Liver (tissue), 9 donors: ENCODE data around the gene LPP. TPM values are rescaled to one million over a fixed set of nuclear protein-coding genes. Genes with fewer than 3 reads are reported as not detected.

Experiments used
- DNase-seq: peaks from one replicate; pipeline ENCODE4 v3.0.0-alpha.2; 2017; ENCODE audit warnings: low spot score
- H3K27ac ChIP-seq, 2 donors: one replicate each; pipeline ENCODE4 v1.7.0; 2013; ENCODE audit warnings: inconsistent platforms in 2 of 2, low read length in 2 of 2, control low read depth in 1 of 2, low read depth in 1 of 2, mild to moderate bottlenecking in 1 of 2
- H3K27me3 ChIP-seq, 4 donors: one replicate each; pipeline versions ENCODE4 v1.6.1 to v1.7.0; 2013; ENCODE audit warnings: low read length in 3 of 4, inconsistent platforms in 1 of 4, mild to moderate bottlenecking in 1 of 4, moderate library complexity in 1 of 4; ENCODE audit not compliant: control insufficient read depth in 4 of 4, insufficient read depth in 4 of 4
- H3K36me3 ChIP-seq, 4 donors: one replicate each; pipeline versions ENCODE4 v1.6.1 to v1.7.0; 2013; ENCODE audit warnings: low read length in 3 of 4, mild to moderate bottlenecking in 3 of 4, low read depth in 1 of 4, moderate library complexity in 1 of 4; ENCODE audit not compliant: control insufficient read depth in 4 of 4, insufficient read depth in 3 of 4
- H3K4me1 ChIP-seq, 4 donors: one replicate each; pipeline versions ENCODE4 v1.6.1 to v1.7.0; 2013; ENCODE audit warnings: low read length in 3 of 4, mild to moderate bottlenecking in 3 of 4, moderate library complexity in 1 of 4; ENCODE audit not compliant: control insufficient read depth in 4 of 4, insufficient read depth in 4 of 4
- H3K4me3 ChIP-seq, 3 donors: one replicate each; pipeline versions ENCODE4 v1.6.1 to v1.7.0; 2013; ENCODE audit warnings: low read length in 3 of 3, control low read depth in 1 of 3, low read depth in 1 of 3, mild to moderate bottlenecking in 1 of 3
- H3K9ac ChIP-seq, 2 donors: one replicate each; pipeline ENCODE4 v1.7.0; 2013; ENCODE audit warnings: low read length in 2 of 2, mild to moderate bottlenecking in 2 of 2, moderate library complexity in 2 of 2, control low read depth in 1 of 2, low read depth in 1 of 2
- H3K9me3 ChIP-seq, 4 donors: one replicate each; pipeline versions ENCODE4 v1.6.1 to v1.7.0; 2013; ENCODE audit warnings: low read length in 3 of 4; ENCODE audit not compliant: control insufficient read depth in 4 of 4
- ATF3 ChIP-seq: IDR thresholded peaks from 2 replicates; pipeline ENCODE4 v1.6.1; 2016; ENCODE audit warnings: antibody characterized with exemption
- CTCF ChIP-seq: fragments of 150-350 bp; IDR thresholded peaks from 2 replicates; pipeline ENCODE4 v1.5.1; 2017; ENCODE audit warnings: improper control_type of control experiment, low read depth, low read length; ENCODE audit not compliant: missing input control
- EGR1 ChIP-seq, 2 donors: IDR thresholded peaks; 2 replicates each; pipeline ENCODE4 v1.6.1; 2016 to 2018; ENCODE audit warnings: antibody characterized with exemption in 2 of 2, low read depth in 2 of 2
- FOXA1 ChIP-seq: IDR thresholded peaks from 2 replicates; pipeline ENCODE4 v1.6.1; 2016; ENCODE audit warnings: antibody characterized with exemption
- FOXA2 ChIP-seq: IDR thresholded peaks from 2 replicates; pipeline ENCODE4 v1.6.1; 2016; ENCODE audit warnings: antibody characterized with exemption
- GABPA ChIP-seq, 2 donors: IDR thresholded peaks in 1 of 2; conservative IDR thresholded peaks in 1 of 2; 2 replicates each; pipeline ENCODE4 v1.6.1; 2016; ENCODE audit warnings: antibody characterized with exemption in 2 of 2, mild to moderate bottlenecking in 1 of 2, moderate library complexity in 1 of 2
- HNF4A ChIP-seq, 2 donors: conservative IDR thresholded peaks; 2 replicates each; pipeline ENCODE4 v1.6.1; 2016; ENCODE audit warnings: antibody characterized with exemption in 2 of 2, mild to moderate bottlenecking in 2 of 2
- HNF4G ChIP-seq: IDR thresholded peaks from 2 replicates; pipeline ENCODE4 v1.6.1; 2016; ENCODE audit warnings: antibody characterized with exemption
- JUND ChIP-seq, 2 donors: IDR thresholded peaks; 2 replicates each; pipeline ENCODE4 v1.6.1; 2016; ENCODE audit warnings: antibody characterized with exemption in 2 of 2
- MAX ChIP-seq: IDR thresholded peaks from 2 replicates; pipeline ENCODE4 v1.6.1; 2016; ENCODE audit warnings: antibody characterized with exemption
- NR2F2 ChIP-seq: IDR thresholded peaks from 2 replicates; pipeline ENCODE4 v1.6.1; 2016; ENCODE audit warnings: antibody characterized with exemption
- RAD21 ChIP-seq, 2 donors: IDR thresholded peaks; 2 replicates each; pipeline ENCODE4 v1.6.1; 2016; ENCODE audit warnings: antibody characterized with exemption in 2 of 2, mild to moderate bottlenecking in 2 of 2
- RXRA ChIP-seq, 2 donors: IDR thresholded peaks; 2 replicates each; pipeline ENCODE4 v1.6.1; 2017 to 2018; ENCODE audit warnings: antibody characterized with exemption in 2 of 2, mild to moderate bottlenecking in 1 of 2
- SP1 ChIP-seq: IDR thresholded peaks from 2 replicates; pipeline ENCODE4 v1.6.1; 2018; ENCODE audit warnings: antibody characterized with exemption, mild to moderate bottlenecking
- TAF1 ChIP-seq: conservative IDR thresholded peaks from 2 replicates; pipeline ENCODE4 v1.6.1; 2016; ENCODE audit warnings: antibody characterized with exemption, mild to moderate bottlenecking
- YY1 ChIP-seq: IDR thresholded peaks from 2 replicates; pipeline ENCODE4 v1.6.1; 2016; ENCODE audit warnings: antibody characterized with exemption, mild to moderate bottlenecking
- WGBS: extraction: QIAGEN DNeasy Blood & Tissue Kit; methylation state at CpG from one replicate; pipeline ENCODE4 v1.1.7; 2013; 5-methylcytosine and 5-hydroxymethylcytosine counted together
- polyA plus RNA-seq, 2 donors: library from polyadenylated mRNA; stranded (reverse) in 1 of 2; unstranded in 1 of 2; fragments of 200-250 nt in 1 of 2; fragments of >200 nt in 1 of 2; fragmentation: Nextera tagmentation in 1 of 2; extraction: Ambion mirVana in 1 of 2; gene quantifications; one replicate each; pipeline versions ENCODE4 v1.2.1 to v1.2.3, GENCODE V29; 2013 to 2015
- total RNA-seq, 2 donors: library from RNA; depleted of rRNA; stranded (reverse); fragments of >200 nt; gene quantifications; one replicate each; pipeline ENCODE4 v1.2.3, GENCODE V29; 2014
- TF ChIP-seq, protein P1 (sequence below): IDR thresholded peaks from 2 replicates; pipeline ENCODE4 v1.6.1; 2016; ENCODE audit warnings: antibody characterized with exemption, mild to moderate bottlenecking
- TF ChIP-seq, protein P2 (sequence below): IDR thresholded peaks from 2 replicates; pipeline ENCODE4 v1.6.1; 2016; ENCODE audit warnings: antibody characterized with exemption
- donor health status: healthy.
- donor health status: healthy.
- donor health status: healthy.
- donor health status: healthy.
- donor health status: healthy.

Gene LPP
- total and polyA plus RNA-seq, 4 donors = 3.3 to 53.7 (median 28.2) TPM

DNA sequence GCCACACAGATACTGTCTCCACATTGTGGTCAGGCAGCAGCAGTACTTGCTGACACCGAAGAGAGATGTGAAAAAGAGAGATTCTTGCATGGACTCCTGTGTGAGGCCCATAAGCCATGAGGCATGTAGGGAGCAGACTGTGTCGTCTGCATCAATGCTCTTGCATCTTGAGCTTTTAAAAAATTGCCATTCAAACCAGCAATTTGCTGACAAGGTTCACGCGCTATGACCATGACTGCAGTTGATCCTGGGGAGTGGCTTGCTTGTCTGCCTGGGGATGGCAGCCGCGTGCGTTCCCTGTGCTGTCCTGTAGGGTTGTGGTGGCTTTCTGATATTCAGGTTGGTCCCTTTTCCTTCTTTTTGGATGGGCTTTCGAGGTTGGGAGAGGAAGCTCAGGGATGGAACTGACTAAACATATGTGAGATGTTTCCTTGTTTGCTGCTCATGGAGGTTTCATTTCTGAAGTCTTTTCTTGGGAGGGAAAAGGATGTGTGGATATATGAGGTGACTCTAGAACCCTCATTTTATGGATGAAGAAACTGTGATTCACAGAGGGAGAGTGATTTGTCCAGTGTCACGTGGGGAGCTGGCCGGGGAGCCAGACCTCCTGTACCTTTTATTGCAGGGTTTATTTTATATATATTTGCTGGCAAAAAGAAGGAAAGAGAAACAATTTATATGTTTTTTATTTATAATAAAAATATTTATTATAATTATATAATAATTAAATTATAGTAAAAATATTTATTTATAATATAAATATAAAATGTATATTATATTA lies 48.6 kb downstream of the LPP start:
- 92% methylated on average over 10 of the region's 10 CpGs for WGBS
- Histone ChIP-seq H3K27me3 (no peaks in the 10 kb centered on the region), H3K27ac (peak overlapping the region in 1 of 2 donors; percentile 7), H3K4me3 (no peak overlapping the region), H3K36me3 (no peaks in the 10 kb centered on the region), H3K9me3 (no peaks in the 10 kb centered on the region), H3K9ac (no peak overlapping the region), H3K4me1 (peaks cover 0 to 22% (median 15%) of the 10 kb centered on the region in 4 donors)
- peak in 1 of 2 donors; percentile 39 for TF ChIP-seq RAD21 (IDR thresholded peaks at IDR 0.05)
- peak; percentile 2 for TF ChIP-seq CTCF
- TF ChIP-seq FOXA1 = no peak
- no peak for DNase-seq

DNA sequence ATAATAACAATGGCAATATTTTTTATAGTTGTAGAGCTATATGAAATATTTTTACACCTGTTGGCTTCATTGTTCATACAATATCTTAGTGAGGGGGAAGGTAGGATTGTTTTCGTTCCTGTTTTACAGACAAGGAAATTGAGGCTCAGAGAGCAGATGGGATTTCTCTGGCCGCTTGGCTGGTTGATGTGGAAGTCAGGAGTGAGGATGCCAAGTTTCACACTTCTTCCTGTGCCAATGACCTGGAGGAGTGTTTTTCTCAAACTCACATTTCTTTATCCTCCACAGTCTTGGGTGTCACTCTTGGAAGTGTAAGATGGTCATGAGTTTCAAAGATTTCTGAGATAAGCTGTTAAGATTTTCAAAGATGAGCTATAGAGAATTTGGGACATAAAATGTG lies 50.6 kb downstream of the LPP start:
- H3K27ac ChIP-seq = no peak overlapping the region
- H3K9ac ChIP-seq = no peak overlapping the region
- H3K9me3 ChIP-seq = no peaks in the 10 kb centered on the region
- TF ChIP-seq MAX (no peak), JUND (IDR thresholded peaks at IDR 0.05) (no peak), RAD21 (IDR thresholded peaks at IDR 0.05) (no peak), ATF3 (no peak), CTCF (no peak), GABPA (IDR thresholded peaks at IDR 0.05 in 1 of 2, conservative IDR thresholded peaks at IDR 0.05 in 1 of 2) (no peak), HNF4G (no peak), HNF4A (conservative IDR thresholded peaks at IDR 0.05) (no peak), FOXA2 (no peak), TAF1 (no peak), RXRA (IDR thresholded peaks at IDR 0.05) (no peak), NR2F2 (no peak), EGR1 (IDR thresholded peaks at IDR 0.05; ENCODE audit: low read depth in 2 of 2) (no peak), SP1 (no peak), YY1 (no peak)
- TF ChIP-seq, protein P1, sequence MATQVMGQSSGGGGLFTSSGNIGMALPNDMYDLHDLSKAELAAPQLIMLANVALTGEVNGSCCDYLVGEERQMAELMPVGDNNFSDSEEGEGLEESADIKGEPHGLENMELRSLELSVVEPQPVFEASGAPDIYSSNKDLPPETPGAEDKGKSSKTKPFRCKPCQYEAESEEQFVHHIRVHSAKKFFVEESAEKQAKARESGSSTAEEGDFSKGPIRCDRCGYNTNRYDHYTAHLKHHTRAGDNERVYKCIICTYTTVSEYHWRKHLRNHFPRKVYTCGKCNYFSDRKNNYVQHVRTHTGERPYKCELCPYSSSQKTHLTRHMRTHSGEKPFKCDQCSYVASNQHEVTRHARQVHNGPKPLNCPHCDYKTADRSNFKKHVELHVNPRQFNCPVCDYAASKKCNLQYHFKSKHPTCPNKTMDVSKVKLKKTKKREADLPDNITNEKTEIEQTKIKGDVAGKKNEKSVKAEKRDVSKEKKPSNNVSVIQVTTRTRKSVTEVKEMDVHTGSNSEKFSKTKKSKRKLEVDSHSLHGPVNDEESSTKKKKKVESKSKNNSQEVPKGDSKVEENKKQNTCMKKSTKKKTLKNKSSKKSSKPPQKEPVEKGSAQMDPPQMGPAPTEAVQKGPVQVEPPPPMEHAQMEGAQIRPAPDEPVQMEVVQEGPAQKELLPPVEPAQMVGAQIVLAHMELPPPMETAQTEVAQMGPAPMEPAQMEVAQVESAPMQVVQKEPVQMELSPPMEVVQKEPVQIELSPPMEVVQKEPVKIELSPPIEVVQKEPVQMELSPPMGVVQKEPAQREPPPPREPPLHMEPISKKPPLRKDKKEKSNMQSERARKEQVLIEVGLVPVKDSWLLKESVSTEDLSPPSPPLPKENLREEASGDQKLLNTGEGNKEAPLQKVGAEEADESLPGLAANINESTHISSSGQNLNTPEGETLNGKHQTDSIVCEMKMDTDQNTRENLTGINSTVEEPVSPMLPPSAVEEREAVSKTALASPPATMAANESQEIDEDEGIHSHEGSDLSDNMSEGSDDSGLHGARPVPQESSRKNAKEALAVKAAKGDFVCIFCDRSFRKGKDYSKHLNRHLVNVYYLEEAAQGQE = no peak
- TF ChIP-seq, protein P2, sequence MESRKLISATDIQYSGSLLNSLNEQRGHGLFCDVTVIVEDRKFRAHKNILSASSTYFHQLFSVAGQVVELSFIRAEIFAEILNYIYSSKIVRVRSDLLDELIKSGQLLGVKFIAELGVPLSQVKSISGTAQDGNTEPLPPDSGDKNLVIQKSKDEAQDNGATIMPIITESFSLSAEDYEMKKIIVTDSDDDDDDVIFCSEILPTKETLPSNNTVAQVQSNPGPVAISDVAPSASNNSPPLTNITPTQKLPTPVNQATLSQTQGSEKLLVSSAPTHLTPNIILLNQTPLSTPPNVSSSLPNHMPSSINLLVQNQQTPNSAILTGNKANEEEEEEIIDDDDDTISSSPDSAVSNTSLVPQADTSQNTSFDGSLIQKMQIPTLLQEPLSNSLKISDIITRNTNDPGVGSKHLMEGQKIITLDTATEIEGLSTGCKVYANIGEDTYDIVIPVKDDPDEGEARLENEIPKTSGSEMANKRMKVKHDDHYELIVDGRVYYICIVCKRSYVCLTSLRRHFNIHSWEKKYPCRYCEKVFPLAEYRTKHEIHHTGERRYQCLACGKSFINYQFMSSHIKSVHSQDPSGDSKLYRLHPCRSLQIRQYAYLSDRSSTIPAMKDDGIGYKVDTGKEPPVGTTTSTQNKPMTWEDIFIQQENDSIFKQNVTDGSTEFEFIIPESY = no peak
- 78% methylated on average over 2 of the region's 2 CpGs for WGBS
- no peak for DNase-seq
- no peak overlapping the region for H3K4me3 ChIP-seq
- H3K36me3 ChIP-seq = peaks cover 0 to 3% (median 0%) of the 10 kb centered on the region in 4 donors
- peaks cover 0 to 22% (median 15%) of the 10 kb centered on the region in 4 donors for H3K4me1 ChIP-seq
- H3K27me3 ChIP-seq = no peaks in the 10 kb centered on the region
